IPS-18c (cell line): Measurements from ENCODE around the gene PUS1.

Source experiments
- H3K4me3 ChIP-seq: 2 replicates; pipeline ENCODE4 v1.7.0; 2013; ENCODE audit warnings: low read depth, mild to moderate bottlenecking, low read length, moderate library complexity; ENCODE audit not compliant: insufficient read depth
- H3K9me3 ChIP-seq: one replicate; pipeline ENCODE4 v1.6.1; 2013; ENCODE audit warnings: mild to moderate bottlenecking, low read length, moderate library complexity; ENCODE audit not compliant: control insufficient read depth, insufficient read depth

Gene PUS1

GRCh38 chr12:131900397-131900796 is 28.7 kb upstream of the PUS1 start:
- H3K9me3 ChIP-seq, result no peaks in the 10 kb centered on the region
- H3K4me3 ChIP-seq, result no peak overlapping the region

- no peaks in the 10 kb centered on the region for H3K9me3 ChIP-seq
- no peak overlapping the region for H3K4me3 ChIP-seq
Observed at GRCh38 chr12:131901431-131902331, 27.4 kb upstream of the PUS1 start.

GRCh38 chr12:131902332-131903241 is 26.5 kb upstream of the PUS1 start:
- no peak overlapping the region for H3K4me3 ChIP-seq
- H3K9me3 ChIP-seq, result no peaks in the 10 kb centered on the region

- H3K9me3 ChIP-seq, result no peaks in the 10 kb centered on the region
Observed at GRCh38 chr12:131903270-131904255, 25.5 kb upstream of the PUS1 start.

GRCh38 chr12:131904346-131904745 is 24.7 kb upstream of the PUS1 start:
- Histone ChIP-seq H3K4me3 (no peak overlapping the region), H3K9me3 (no peaks in the 10 kb centered on the region)

More at GRCh38 chr12:131903270-131904255, 25.5 kb upstream of the PUS1 start:
- no peak overlapping the region for H3K4me3 ChIP-seq

GRCh38 chr12:131905081-131905629 is 23.9 kb upstream of the PUS1 start:
- no peak overlapping the region for H3K4me3 ChIP-seq
- H3K9me3 ChIP-seq, result no peaks in the 10 kb centered on the region

GRCh38 chr12:131905630-131906091 is 23.4 kb upstream of the PUS1 start:
- Histone ChIP-seq H3K9me3 (no peaks in the 10 kb centered on the region), H3K4me3 (no peak overlapping the region)

- Histone ChIP-seq H3K9me3 (no peaks in the 10 kb centered on the region), H3K4me3 (no peak overlapping the region)
Observed at GRCh38 chr12:131907379-131908091, 21.5 kb upstream of the PUS1 start.

- no peaks in the 10 kb centered on the region for H3K9me3 ChIP-seq
- H3K4me3 ChIP-seq, result no peak overlapping the region
Observed at GRCh38 chr12:131908092-131909080, 20.7 kb upstream of the PUS1 start.

GRCh38 chr12:131909081-131909751 is 19.9 kb upstream of the PUS1 start:
- no peak overlapping the region for H3K4me3 ChIP-seq

GRCh38 chr12:131909752-131910219 is 19.3 kb upstream of the PUS1 start:
- no peaks in the 10 kb centered on the region for H3K9me3 ChIP-seq
- H3K4me3 ChIP-seq, result no peak overlapping the region

More at GRCh38 chr12:131909081-131909751, 19.9 kb upstream of the PUS1 start:
- no peaks in the 10 kb centered on the region for H3K9me3 ChIP-seq

GRCh38 chr12:131910302-131911027 is 18.6 kb upstream of the PUS1 start:
- no peaks in the 10 kb centered on the region for H3K9me3 ChIP-seq
- H3K4me3 ChIP-seq, result no peak overlapping the region

- H3K4me3 ChIP-seq, result no peak overlapping the region
Observed at GRCh38 chr12:131911028-131911650, 17.9 kb upstream of the PUS1 start.

More at GRCh38 chr12:131911028-131911650, 17.9 kb upstream of the PUS1 start:
- H3K9me3 ChIP-seq, result no peaks in the 10 kb centered on the region
